ENCODE data around the gene ATG4B. TPM values are rescaled to one million over a fixed set of nuclear protein-coding genes. Genes with fewer than 3 reads are reported as not detected.
A peak's percentile ranks its signal among the peaks of the same experiment; 100 is the strongest.

The ATG4B gene
- total RNA-seq, 2 donors from 2014 or later: 43.0 to 49.4 TPM

DNA sequence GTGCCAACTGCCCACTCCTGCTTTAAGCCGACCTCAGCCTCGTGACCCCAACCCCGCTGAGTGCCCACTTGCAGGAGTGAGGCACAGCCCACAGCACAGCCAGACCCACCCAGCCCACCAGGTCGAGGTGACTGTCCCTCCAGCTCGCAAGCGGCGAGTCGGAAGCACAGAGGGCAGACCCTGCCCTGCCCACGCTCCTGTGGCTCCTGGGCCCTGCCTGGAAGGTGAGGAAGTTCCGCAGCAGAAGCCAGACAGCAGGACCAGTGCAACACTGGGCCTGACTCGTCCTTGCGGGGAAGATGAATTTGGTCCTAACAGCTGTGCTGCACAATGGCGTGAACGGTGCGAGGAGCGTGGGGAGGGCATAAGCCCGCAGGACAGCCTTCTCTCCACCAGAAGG lies 39.2 kb downstream of the ATG4B start:
- intact Hi-C loops (cut with DNase I): no loop called here
- DNase-seq: no peak
- ATAC-seq: no peak

DNA sequence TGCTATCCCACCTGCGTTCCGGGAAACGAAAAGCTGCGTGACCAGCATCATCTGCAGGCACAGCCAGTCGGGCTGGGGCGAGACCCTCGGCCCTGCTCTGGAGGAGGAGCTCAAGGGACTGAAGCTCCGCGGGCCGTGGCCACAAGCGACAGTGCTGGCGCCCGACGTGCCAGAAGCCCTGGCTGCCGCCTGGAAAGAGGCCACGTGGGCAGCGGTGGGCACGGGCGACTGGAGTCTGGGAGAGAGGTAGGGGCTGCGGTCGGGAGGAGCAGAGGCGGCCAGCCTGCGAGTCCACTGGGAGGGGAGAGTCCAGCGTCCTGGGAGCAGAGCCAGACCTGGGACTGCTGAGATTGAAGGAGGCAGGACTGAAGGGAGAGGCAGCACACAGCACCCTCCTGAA lies 39.9 kb downstream of the ATG4B start:
- intact Hi-C loops (cut with DNase I): no loop called here
- ATAC-seq: no peak
- DNase-seq: no peak

DNA sequence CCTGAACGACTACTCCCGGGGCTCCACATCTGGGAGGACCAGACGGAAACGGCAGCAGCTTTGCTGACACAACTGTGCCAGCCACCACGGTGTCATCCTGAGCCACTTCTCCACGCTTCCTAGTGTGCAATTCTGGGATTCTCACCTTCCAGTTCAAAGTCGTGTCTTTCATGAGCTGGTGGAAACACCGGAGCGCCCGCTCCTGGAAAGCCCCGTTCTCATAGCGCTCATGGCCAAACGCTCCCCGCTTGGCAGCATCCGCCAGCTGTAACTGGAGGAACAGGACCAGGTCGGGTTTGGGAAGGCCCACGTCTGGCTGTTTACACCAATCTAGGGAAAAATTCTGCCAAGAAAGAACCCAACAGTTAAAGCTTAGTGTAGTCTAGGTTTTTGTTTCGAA lies 40.8 kb downstream of the ATG4B start:
- intact Hi-C loops (cut with DNase I): no loop called here
- DNase-seq (no peak), ATAC-seq (no peak)

DNA sequence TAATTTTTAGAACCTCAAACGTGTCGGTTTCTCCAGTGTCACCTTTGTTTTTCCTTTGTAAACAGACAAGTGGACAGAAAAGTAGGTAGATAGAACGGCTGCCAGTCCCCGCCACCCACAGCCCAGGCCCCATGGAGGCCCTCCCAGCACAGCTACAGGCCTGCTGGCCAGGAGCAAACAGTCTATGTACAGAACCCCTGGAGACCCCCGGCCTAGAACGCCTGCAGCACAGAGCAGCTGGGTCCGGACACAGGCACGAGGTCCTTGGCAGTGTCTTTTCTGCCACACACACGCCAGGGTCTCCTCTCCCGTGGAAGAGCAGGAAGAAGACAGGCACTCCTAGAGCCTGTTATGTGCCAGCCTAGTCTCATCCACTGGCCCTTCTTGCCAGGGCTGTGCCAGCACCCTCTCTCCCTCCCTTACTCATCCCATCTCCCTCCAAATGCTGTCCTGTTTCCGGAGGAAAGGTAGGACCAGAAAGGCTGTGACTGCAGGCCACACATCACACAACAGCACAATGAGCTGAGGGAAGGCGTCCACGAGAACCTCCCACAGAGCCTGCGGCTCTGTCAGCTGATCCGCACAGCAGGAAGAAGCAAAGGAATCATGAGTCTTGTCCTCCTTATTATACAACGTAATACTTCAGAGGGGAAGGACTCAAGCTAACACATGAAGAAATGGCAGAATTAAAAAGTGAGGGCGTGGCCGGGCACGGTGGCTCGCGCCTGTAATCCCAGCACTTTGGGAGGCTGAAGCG lies 41.5 kb downstream of the ATG4B start:
- ATAC-seq (no peak), DNase-seq (no peak)
- intact Hi-C loops (cut with DNase I): no loop called here

DNA sequence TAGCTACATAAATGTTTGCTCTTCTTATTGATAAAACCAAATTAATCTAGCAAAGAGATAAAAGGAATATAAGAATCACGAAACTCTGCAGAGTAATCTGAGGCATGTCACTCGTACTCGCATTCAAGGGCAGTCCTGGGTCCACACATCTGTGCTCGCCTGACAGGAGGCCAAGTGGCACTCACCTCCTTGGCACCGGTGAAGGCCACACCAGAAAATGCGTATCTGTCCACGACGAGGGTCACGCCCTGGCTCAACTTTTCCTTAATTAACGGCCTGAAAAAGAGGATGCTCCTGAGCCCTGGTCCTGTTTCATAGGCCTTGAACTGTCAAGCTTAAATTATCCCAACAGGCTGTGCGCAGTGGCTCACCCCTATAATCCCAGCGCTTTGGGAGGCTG lies 42.6 kb downstream of the ATG4B start:
- ATAC-seq: no peak
- no peak for DNase-seq
- intact Hi-C loops (cut with DNase I): no loop called here

GRCh38 chr2:241680827-241681599 lies 43.5 kb downstream of the ATG4B start:
- intact Hi-C loops (cut with DNase I): no loop called here
- ATAC-seq (peak; percentile 38 to 91), DNase-seq (no peak)

DNA sequence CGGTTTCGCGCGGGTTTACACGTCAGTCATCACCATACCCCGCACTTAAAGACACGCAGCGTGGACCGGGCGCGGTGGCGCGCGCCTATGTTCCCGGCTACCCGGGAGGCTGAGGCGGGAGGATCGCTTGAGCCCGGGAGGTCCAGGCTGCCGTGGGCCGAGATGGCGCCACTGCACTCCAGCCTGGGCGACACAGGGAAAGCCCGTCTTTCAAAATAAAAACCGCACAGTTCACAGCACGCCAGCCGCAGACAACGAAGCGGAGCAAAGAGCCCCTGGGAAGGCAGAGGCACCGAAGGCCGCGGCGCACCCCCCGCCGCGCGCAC lies 48.8 kb downstream of the ATG4B start:
- ATAC-seq (peak in 1 of 2 donors; percentile 3), DNase-seq (no peak)
- intact Hi-C loops (cut with DNase I): no loop called here

DNA sequence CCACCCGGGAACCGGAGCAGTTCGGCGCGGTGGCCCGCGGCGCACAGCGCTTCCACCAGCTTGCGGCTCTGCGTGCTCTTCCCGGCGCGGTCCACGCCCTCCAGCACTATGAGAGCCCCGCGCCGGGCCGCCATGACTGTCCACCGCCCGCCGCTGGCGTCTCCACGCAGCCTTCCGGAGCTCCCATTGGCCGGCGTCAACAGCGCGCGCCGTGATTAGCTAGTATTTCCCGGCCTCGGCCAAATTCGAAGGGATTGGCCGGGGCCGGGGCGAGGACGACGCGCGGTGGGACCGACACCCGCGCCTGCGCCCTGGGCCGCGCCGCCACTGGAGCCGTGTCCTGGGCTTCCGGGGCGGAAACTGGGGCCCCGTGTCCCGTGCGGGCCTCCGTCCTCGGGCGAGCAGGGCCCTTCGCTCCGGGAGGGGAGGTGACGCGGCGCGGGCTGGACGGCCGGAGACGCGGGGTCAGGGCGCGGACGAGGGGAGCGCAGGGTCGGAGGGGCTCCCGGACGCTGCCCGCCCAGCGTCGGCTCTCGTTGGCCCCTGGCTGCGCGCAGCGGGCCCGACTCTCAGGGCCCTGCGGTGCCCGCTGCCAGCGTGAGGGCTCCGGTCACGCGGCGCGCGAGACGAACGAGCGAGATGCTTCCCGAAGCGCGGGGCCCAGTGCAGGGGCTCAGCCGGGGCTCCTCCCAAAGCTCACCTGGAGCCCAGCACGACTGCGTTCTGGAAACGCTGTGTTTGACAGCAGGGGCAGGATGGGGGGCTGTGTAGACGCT lies 49.3 kb downstream of the ATG4B start, which contains the start of gene DTYMK:
Gene DTYMK (minus strand): TSS at position 166 of the 776 bp plus-strand sequence. CDS start 32 bp downstream, at position 134.
- DNase-seq: peak; percentile 98
- ATAC-seq: peak; percentile 98 to 99
- intact Hi-C loops (cut with DNase I): no loop called here

GRCh38 chr2:241689306-241689705 lies 51.8 kb downstream of the ATG4B start:
- intact Hi-C loops (cut with DNase I): no loop called here
- DNase-seq (no peak), ATAC-seq (no peak)

- DNase-seq (no peak), ATAC-seq (no peak)
- intact Hi-C loops (cut with DNase I): no loop called here
Observed at GRCh38 chr2:241690202-241690717, 52.8 kb downstream of the ATG4B start.

DNA sequence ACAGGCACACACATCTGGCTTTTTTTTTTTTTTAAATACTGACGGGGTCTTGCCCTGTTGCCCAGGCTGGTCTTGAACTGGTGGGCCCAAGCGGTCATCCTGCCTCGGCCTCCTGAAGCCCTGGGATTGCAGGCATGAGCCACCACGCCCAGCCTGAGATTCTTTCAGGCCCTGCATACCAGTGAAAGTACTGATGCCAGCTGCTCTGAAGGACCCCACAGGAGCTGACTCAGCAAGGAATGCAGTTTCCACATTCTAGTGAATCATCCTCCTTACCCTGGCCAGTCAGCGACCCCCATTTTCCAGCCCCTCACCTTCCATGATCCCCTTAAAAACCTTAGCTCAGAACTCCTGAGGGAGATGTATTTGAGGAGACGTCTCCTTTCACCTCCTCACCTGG lies 55.0 kb downstream of the ATG4B start:
- intact Hi-C loops (cut with DNase I): no loop called here
- DNase-seq (no peak), ATAC-seq (no peak)

DNA sequence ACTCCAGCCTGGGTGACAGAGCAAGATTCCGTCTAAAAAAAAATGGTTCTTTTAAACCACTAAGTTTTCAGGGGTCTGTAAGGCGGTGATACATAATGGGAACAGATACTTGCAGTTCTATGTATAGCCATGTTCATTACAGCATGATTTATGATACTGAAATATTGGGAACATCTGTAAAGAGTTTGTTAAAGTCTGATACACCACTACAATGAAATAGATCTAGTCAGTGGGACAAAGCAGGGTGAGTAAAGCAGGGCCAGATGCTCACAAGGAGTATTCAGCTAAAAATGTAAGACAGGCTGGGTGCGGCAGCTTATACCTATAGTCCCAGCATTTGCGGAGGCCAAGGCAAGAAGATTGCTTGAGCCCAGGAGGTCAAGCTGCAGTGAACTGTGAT lies 58.2 kb downstream of the ATG4B start:
- DNase-seq (no peak), ATAC-seq (no peak)
- intact Hi-C loops (cut with DNase I): no loop called here

- intact Hi-C loops (cut with DNase I): no loop called here
- ATAC-seq (no peak), DNase-seq (no peak)
Observed at GRCh38 chr2:241701149-241701398, 63.6 kb downstream of the ATG4B start.

- intact Hi-C loops (cut with DNase I): no loop called here
- DNase-seq (peak; percentile 98), ATAC-seq (peak; percentile 87 to 91)
Observed at GRCh38 chr2:241701399-241702154, 64.1 kb downstream of the ATG4B start, which contains the start of gene ING5. TSS of gene ING5 (plus strand) at chr2:241702039. CDS start at chr2:241702066, 27 bp downstream.

DNA sequence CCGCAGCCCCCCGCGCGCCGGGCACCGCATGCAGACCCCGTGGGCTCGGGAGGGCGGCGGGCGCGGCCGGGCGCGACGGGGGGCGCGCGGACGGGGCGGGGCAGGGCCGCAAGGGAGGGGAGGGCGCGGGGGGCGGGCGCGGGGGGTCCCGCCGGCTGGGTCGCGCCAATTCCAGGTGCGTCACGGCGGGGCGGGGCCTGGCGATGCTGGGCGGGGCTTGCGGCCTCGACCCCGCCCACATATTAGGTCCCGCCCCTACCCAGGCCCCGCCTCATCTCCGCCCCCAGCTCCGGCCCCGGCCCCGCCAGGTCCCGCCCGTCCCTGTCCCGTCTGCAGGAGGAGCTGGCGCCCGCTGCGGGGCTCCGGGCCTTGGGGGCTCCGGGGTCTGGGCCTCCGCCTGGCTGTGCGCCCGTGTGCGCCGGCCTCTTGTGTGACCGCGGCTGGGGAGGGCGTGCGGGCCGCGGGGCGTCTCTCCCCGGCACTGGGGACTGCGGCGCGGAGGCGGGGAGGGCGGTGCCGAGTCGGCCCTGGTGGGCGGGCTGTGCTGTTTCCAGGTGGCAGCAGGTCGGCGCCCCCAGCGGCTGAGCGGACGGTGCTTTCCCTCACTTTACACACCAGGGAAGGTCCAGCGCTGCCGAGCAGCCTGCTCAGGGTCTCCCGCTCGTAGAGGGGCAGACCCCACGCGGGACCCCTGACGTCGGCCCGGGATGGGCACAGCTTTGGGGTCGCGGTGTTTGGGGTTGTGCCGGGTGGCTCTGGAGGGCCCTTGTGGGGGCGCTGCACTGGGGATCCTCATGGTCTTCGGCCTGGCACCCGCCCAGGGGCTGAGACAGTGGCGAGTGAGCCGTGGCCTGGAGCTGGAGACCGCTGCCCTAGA lies 64.9 kb downstream of the ATG4B start:
- ATAC-seq: peak; percentile 89 to 90
- peak; percentile 84 for DNase-seq
- intact Hi-C loops (cut with DNase I): no loop called here

- intact Hi-C loops (cut with DNase I): no loop called here
- ATAC-seq (peak in 1 of 2 donors; percentile 1), DNase-seq (no peak)
Observed at GRCh38 chr2:241703032-241703604, 65.6 kb downstream of the ATG4B start.

GRCh38 chr2:241706537-241706936 lies 69.0 kb downstream of the ATG4B start:
- intact Hi-C loops (cut with DNase I): no loop called here
- DNase-seq (no peak), ATAC-seq (no peak)

GRCh38 chr2:241708879-241709278 lies 71.4 kb downstream of the ATG4B start:
- DNase-seq: no peak
- intact Hi-C loops (cut with DNase I): no loop called here
- ATAC-seq: no peak
